ENCODE results near the gene TM4SF5.
"Not testable (repeated sequence)": the region's sequence is repeated elsewhere in the genome, so short reads cannot be mapped to it uniquely, and the experiment has no call there.

Gene TM4SF5

DNA sequence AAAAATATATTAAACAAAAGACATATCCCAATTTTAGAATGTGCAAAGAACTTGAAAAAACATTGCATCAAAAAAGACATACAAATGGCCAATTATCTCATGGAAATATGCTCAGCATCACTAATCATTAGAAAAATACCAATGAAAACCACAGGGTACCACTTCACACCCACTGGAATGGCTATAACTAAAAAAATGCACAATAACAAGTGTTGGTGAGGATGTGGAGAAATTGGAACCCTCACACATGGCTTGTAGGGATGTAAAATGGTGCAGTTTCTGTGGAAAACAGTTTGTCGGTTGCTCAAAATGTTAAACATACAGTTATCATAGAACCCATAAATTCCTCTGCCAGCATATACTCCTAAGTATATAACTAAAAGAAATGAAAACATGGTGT, 23.5 kb downstream of the TM4SF5 start:
- no peak for DNase-seq

DNA sequence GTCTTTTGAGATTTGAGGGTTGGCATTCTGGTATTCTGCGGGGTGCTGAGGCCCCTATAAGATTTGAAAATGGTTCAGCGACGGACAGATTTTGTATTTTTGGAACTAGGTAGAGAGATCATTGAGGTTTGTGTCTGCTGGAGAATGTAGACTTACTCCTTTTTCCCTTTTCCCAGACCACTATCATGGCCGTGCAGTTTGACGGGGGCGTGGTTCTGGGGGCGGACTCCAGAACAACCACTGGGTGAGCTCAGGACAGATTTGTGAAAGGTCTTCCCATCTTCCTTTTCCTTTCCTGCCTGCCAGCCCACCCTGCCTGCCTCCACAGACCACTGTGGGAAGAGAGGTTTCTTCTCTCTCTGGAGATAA, 24.9 kb downstream of the TM4SF5 start:
- DNase-seq, result peak; percentile 48

DNA sequence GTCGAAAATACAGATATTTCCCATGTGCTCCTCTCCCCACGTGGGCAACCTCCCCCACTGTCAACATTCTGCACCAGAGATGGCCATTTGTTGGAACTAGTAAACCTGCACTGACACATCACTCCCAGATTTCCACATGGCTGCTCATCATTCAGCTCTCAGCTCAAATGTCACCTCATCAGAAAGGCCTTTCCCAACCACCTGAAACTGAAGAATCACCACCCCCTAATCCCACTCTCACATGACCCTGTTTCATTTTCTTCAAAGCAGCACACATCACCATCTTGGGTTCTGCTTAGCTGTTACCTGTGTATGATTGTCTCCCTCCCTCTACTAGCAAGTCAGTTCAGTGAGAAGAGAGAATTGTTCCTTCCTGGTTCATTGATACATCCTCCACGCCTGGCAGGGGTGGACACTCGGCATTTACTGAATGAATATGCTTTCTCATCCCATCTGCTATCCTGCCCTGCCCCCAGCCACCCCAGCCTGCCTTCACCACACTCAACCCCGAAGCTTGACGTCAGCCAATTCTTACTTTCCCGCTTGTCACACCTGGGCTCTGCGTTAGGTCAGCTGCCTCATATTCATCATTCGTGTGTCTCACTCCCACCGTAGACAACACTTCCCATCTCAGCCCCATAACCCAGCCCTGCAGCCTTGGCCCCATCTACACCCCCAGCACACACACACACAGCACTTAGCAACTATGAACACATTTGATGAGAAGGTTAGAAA, 28.9 kb downstream of the TM4SF5 start:
- DNase-seq, result no peak

DNA sequence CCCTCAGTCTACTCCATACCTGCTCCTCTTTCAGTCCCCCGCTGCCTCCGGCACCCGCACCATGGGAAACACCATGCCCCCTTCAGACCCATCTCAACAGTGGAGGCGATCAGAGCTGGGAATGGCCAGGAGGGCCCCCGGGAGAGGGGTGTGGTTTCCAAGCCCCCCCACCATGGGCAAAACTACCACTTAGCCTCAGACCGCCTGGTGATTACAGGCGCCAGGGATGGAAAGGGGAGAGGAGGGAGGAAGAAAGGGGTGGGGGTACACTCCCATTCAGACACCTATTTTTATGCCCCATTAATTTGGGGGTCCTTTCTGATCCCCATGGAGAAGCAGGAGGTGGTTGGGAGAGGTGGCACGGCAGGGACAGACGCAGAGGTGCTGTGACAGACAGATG, 30.5 kb downstream of the TM4SF5 start, which contains the start of gene C17orf114:
C17orf114 (minus strand) TSS at position 101 of the 400 bp plus-strand sequence.
- no peak for DNase-seq

DNA sequence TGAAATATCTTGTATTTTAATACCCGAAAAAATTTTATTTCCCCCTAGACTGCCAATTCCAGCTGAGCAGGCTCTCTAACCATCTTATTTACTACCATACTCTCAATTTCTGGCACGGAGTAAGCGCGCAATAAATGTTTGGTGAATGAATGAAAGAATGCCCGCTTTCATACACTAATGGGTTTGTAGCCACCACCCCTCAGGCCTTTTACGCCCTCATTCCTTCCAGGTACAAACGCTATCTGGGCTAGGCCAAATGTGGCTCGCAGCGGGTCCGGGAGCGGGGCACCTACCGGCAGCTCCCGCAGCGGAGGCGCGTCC, 34.7 kb downstream of the TM4SF5 start:
- no peak for DNase-seq

DNA sequence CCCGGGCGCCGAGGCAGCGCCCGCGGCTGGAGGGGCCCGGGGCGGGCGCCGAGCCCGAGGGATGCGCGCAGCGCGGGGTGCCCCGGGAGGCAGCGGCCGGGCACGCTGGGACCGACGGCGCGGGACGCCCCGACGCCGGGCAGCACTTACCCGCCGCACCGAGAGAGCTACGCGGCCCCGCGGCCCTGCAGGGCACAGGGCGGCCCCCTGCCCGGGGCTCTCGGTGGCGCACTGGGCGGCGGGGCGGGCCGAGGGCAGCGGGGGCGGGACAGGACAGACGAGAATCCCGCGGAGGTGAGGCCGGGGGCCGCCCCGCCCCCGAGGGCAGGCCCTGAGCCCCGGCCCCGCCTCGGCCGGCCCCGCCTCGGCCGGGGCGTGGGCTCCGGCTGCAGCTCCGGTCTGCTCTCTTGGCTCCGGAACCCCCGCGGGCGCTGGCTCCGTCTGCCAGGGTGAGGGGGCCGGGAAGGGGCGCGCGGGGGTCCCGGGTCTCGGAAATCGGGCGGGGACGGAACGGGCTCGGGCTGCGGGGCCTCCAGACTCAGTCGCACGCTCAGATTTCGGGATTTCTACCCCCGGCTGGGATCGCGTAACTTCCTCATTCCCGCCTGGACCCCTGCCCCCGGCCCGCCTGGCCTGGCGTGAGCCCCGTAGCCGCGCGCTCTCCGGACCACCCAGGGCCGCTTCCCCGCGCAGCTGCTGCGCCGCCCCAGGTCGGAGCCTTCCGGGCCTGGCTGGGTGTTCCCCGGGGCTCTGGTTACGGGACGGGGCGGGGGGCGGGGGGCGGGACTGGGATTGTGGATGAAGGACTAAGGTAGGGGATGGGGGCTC, 35.3 kb downstream of the TM4SF5 start, which contains the start of gene PLD2:
PLD2 (plus strand) TSS at position 376 of the 828 bp plus-strand sequence. CDS start 621 bp downstream, outside the sequence.
- DNase-seq, result peak; percentile 87

DNA sequence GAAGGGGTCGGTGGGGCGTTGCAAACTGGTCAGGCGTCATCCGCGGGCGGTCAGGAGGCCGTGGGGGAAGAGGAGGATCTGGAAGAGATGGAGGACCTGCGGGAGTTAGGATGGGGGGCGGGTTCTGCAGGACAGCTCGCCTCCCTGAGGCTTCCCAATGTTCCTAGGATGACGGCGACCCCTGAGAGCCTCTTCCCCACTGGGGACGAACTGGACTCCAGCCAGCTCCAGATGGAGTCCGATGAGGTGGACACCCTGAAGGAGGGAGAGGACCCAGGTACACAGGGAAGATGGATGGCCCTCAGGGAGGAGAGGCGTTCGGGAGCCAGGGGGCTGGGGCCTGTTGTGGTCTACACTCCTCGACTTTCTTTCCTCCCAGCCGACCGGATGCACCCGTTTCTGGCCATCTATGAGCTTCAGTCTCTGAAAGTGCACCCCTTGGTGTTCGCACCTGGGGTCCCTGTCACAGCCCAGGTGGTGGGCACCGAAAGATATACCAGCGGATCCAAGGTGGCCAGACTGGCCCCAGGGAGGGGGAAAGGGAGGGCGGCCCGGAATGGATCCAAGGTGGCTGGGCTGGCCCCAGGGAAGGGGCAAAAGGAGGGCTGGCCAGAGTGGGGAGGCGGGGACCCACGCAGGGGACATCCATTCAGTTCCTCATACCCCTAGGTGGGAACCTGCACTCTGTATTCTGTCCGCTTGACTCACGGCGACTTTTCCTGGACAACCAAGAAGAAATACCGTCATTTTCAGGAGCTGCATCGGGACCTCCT, 36.1 kb downstream of the TM4SF5 start:
- DNase-seq, result no peak

DNA sequence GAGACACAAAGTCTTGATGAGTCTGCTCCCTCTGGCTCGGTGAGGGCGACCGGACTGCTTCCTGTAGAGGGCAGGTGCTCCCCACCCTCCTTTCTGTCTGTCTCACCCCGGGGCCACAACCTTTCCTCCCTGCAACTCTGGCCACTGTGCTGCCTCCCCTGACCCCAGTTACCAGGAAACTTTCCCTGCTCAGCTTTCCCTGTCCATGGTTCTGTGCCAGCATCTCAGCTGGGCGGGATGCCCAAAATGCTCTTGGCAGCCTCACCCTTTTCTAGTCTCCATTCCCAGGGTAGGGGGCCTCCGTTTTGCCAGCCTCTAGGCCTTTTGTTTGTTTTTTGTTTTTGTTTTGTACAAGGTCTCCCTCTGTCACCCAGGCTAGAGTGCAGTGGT, 36.7 kb downstream of the TM4SF5 start:
- no peak for DNase-seq

DNA sequence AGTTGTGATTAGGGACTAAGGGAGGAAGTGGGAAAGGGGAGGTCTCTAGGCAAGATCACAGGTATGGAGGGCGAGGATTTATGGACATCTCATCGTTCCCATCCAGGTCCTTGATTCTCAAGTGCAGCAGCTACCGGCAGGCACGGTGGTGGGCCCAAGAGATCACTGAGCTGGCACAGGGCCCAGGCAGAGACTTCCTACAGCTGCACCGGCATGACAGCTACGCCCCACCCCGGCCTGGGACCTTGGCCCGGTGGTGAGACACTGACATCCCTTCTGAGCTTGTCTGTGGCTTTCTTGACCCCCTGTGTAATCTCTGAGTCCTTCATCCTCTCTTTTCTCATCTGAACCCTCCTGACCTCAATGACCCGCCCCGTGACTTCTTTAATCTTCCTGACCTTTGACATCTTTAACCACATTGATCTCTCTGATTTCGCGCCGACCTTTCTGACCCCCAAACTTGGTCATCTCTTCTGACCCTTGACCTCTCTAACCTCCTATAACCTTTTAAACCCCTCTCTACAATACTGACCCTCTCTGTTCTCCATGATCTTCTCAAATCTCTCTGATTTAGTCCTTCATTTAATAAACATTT, 39.1 kb downstream of the TM4SF5 start:
- no peak for DNase-seq

DNA sequence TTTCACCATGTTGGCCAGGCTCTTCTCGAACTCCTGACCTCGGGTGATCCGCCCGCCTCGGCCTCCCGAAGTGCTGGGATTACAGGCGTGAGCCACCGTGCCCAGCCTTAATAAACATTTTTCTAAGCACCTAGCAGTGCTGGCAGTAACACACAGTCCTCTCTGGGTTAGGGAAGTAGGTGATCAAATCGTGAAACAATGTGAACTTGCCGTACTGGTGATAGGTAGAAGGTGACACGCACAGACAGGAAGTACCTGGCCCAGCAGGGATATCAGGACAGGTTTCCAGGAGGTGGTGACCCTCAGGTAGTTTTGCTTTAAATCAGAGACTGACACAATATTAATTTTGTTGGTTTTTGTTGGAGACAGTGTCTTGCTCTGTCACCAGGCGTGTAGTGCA, 39.8 kb downstream of the TM4SF5 start:
- no peak for DNase-seq

DNA sequence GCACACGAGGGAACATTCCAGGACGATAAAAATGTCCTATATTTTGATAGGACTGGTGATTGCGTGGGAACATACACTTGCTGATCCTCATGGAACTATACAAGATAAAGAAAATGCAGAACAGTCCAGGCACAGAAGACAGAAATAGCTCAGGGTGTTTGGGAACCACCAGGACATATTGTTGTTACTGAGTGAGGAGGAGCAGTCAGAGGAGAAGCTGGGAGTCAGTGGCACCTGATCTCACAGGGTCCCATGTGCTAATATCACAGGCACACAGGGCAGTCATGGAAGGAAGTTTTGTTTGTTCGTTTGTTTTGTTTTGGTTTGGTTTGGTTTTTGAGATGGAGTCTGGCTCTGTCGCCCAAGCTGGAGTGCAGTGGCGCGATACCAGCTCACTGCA, 41.0 kb downstream of the TM4SF5 start:
- DNase-seq, result no peak

DNA sequence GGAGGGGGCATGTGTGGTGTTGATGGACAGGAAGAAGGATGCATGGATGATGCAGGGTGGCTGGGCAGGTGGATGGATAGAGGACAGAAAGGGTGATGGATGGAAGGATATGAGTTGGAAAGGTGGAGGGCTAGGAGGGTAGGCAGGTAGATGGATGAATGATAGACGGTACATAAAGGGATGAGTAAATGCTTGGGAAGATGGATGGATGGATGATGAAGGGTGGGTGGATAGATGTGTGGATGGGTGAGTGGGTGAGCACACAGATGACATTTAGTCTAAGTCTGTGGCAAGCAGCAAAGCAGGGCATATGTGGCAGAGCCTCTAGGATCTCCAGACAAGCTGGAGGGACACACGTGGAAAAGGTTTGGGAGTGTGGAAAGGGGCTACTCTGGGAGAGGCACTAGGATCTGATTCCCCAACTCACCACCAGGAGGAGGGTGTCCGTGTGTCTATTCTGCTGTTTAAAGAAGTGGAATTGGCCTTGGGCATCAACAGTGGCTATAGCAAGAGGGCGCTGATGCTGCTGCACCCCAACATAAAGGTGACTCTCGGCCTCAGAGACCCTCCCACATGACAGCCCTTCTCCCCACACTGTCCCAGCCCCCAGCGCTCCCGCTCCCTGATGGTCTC, 43.5 kb downstream of the TM4SF5 start:
- no peak for DNase-seq

DNA sequence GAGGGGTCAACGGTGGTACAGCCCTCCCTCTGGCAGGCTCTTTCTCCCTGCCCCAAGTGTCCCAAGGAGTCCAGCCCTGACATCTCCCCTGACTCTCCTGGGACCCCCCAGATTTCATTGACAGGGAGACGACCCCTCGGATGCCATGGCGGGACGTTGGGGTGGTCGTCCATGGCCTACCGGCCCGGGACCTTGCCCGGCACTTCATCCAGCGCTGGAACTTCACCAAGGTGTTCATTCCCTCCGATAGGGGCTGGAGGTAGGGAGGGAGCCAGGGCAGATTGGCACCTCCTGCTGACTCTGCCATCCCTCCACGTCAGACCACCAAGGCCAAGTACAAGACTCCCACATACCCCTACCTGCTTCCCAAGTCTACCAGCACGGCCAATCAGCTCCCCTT, 45.1 kb downstream of the TM4SF5 start:
- DNase-seq, result no peak

DNA sequence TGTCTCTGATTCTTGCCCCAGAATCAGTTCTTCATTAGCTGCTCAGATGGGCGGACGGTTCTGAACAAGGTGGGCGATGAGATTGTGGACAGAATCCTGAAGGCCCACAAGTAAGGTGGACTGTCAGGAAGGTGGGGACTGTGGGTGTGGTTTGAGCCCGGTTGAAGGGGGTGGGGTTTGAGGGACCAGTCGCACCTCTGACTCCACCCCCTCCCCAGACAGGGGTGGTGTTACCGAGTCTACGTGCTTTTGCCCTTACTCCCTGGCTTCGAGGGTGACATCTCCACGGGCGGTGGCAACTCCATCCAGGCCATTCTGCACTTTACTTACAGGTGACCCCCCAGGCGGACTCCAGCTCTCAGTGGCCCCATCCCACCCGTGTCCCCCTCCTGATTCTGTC, 46.6 kb downstream of the TM4SF5 start:
- no peak for DNase-seq

DNA sequence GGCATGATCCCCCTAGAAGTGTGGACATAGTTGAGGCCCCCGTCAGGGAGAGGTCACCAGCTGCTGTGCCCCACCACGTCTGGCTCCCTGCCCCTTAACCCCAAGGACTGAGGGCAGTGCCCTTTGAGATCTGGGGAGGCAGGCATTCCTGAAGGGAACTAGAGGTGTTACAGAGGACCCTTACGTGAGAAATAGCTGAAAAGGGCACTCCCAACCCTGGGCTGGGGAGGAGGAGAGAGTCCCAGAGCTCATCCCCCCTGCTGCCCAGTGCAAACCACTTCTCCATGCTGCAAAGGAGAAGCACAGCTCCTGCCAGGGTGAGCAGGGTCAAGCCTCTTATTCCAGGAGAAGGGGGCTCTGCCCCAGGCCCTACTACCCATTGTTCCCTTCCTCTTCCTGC, 51.1 kb downstream of the TM4SF5 start:
- DNase-seq, result no peak

DNA sequence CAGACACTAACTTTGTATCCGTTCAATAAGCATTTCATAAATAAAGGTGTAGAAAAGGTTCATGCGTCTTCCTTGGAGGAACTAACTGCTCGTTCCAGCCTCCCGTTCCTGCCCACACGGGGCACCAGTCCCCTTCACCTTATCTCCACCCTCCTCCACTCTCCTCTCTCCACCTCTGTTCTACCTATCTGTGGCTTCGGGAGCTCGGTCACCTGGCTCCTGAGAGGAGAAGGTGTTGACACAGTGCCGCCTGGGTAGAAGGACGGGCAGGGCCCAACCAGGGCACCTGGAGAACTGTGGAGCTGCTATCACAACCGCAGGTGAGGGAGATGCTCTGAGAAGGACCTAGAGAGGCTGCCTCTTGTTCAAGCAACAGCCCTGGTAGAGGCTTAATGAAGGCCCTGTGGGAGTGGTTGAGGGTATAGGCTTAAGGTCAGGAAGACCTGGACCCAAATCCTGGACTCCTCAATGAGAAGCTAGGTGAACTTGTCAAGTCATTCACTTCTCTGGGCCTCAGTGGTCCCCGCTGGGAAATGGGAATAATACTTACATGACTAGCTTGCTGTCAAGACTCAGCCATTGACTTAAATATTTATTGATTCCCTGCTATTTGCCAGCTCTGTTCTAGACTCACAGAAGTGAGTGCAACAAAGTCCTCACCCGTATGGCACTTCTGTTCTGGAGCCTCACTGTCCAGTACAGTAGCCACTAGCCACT, 51.8 kb downstream of the TM4SF5 start:
- DNase-seq, result no peak

DNA sequence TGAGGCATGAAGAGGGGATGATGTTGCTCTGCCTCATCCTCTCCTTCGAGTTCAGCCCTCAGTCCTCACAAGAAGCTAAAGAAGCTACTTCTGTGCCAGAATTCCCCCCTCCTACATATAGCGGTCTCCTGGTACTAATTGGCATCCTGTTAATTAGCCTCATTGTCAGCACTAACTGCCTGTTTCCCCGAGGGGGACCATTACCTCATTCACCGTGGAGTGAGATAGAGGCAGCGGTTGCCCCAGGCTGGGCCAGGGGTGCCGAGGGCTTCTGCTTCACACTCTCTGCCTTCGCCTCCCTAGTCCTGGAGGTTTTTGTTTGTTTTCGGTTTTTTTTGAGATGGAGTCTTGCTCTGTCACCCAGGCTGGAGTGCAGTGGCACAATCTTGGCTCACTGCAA, 55.7 kb downstream of the TM4SF5 start:
- DNase-seq, result no peak

DNA sequence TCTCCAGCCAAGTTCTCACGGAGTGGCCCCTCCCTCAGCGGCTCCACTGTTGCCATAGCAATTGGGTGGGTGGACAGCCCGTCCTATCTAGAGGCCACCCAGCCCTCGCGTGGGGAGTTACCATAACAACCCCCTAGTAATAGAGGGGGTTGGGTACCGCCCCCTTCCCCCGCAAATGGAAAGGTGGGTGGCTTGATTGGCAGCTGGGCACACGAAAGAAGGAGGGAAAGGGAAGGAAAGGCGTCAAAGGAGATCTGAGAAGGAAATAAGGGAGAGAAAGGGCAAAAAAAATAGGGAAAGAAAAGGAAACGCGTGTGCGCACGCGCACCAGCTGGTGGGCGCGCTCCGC, 61.1 kb downstream of the TM4SF5 start:
- DNase-seq, result not testable (repeated sequence)
